BLaER1 treated with 17β-estradiol and CSF1 and Interleukin-3, amounts not matched to agents 10 nM and 100 nM (cell line): ENCODE results near the gene CLK2.
A peak's percentile ranks its signal among the peaks of the same experiment; 100 is the strongest.

Experiments
- H3K27ac ChIP-seq, 11 experiments: shearing (Covaris generic); formaldehyde crosslinking; 2 replicates each; pipeline ENCODE4 v1.8.1; 2022
- H3K27me3 ChIP-seq, 11 experiments: shearing (Covaris generic); formaldehyde crosslinking; 2 replicates each; pipeline ENCODE4 v1.8.1; 2022
- H3K36me3 ChIP-seq, 11 experiments: shearing (Covaris generic); formaldehyde crosslinking; 2 replicates each; pipeline ENCODE4 v1.8.1; 2022
- H3K4me1 ChIP-seq, 10 experiments: shearing (Covaris generic); formaldehyde crosslinking; 2 replicates each; pipeline ENCODE4 v1.8.1; 2022
- H3K4me2 ChIP-seq, 11 experiments: shearing (Covaris generic); formaldehyde crosslinking; 2 replicates each; pipeline ENCODE4 v1.8.1; 2022
- H3K4me3 ChIP-seq, 10 experiments: shearing (Covaris generic); formaldehyde crosslinking; 2 replicates each; pipeline ENCODE4 v1.8.1; 2022
- H3K9ac ChIP-seq, 11 experiments: shearing (Covaris generic); formaldehyde crosslinking; 2 replicates each; pipeline ENCODE4 v1.8.1; 2022
- H3K9me3 ChIP-seq, 11 experiments: shearing (Covaris generic); formaldehyde crosslinking; replicated peaks in 1 of 11; 2 replicates each; pipeline ENCODE4 v1.8.1; 2022
- H4K20me1 ChIP-seq, 11 experiments: shearing (Covaris generic); formaldehyde crosslinking; 2 replicates each; pipeline ENCODE4 v1.8.1; 2022
- Cebpa-rat ChIP-seq, 11 experiments: shearing (Covaris generic); IDR thresholded peaks; 2 replicates each; pipeline ENCODE4 v1.8.1; 2022

The CLK2 gene

DNA sequence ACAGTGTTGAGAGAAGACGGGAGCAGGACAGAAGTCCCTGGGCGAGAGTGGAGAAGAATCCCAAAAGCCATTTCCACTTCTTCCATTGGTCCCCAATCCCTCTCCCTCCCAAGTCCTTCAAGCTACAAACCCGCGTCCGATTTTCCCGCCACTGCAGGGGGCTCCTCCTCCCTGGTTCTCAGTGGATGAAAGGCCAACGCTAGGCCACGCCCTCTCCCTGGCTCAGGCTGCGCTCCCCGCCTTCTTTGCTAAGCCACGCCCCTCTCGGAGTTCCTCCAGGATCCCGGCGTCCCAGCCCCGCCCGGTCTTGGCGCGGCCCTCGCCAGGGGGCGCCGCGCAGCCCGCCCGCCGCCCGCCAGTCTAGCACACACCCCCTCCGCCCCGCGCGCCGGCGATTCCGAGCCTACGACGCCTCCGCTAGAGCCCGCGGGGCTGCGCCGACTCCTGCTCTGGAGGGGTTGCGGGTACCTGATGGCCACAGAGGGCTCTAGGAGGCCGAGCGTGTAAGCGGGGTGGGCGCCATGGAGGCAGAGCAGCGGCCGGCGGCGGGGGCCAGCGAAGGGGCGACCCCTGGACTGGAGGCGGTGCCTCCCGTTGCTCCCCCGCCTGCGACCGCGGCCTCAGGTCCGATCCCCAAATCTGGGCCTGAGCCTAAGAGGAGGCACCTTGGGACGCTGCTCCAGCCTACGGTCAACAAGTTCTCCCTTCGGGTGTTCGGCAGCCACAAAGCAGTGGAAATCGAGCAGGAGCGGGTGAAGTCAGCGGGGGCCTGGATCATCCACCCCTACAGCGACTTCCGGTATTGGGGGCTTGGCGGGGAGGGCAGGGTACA, 4.0 kb upstream of the CLK2 start, which contains the start of gene HCN3:
Gene HCN3, plus strand, starts transcription at position 394 of the 832 bp plus-strand sequence. Its CDS starts 128 bp downstream, at position 522.
- peaks cover 13 to 38% (median 30%) of the 10 kb centered on the region in 10 experiments for H3K4me1 ChIP-seq
- H3K36me3 ChIP-seq, result no peaks in the 10 kb centered on the region; a peak in 1 of 22 replicates
- H3K9ac ChIP-seq, result peak within 1 kb of the TSS; percentile 64 to 78 (median 75)
- peak within 1 kb of the TSS; percentile 67 to 80 (median 73) for H3K4me3 ChIP-seq
- TF ChIP-seq Cebpa-rat (IDR thresholded peaks at IDR 0.05), result no peak
- H3K27me3 ChIP-seq, result no peaks in the 10 kb centered on the region
- H3K4me2 ChIP-seq, result peak within 1 kb of the TSS; percentile 93 to 100 (median 99)
- H3K9me3 ChIP-seq, result no peaks in the 10 kb centered on the region
- H4K20me1 ChIP-seq, result peaks cover 0 to 19% (median 11%) of the 10 kb centered on the region in 11 experiments; a peak in 16 of 22 replicates
- H3K27ac ChIP-seq, result peak within 1 kb of the TSS in 7 of 11 experiments; percentile 9 to 54 (median 35); a peak in 9 of 22 replicates

GRCh38 chr1:155272466-155273342, 600 bp downstream of the CLK2 start:
- peaks cover 23 to 36% (median 32%) of the 10 kb centered on the region in 10 experiments for H3K4me1 ChIP-seq
- no peaks in the 10 kb centered on the region for H3K9me3 ChIP-seq
- TF ChIP-seq Cebpa-rat (IDR thresholded peaks at IDR 0.05), result no peak
- H3K9ac ChIP-seq, result peak overlapping the region; percentile 85 to 92 (median 88)
- H3K36me3 ChIP-seq, result peaks cover 35 to 45% (median 41%) of the 10 kb centered on the region in 11 experiments
- H3K27ac ChIP-seq, result peak overlapping the region; percentile 75 to 93 (median 83)
- H3K4me3 ChIP-seq, result peak overlapping the region; percentile 70 to 87 (median 77)
- H4K20me1 ChIP-seq, result peaks cover 22 to 47% (median 37%) of the 10 kb centered on the region in 11 experiments; a peak in 19 of 22 replicates
- H3K4me2 ChIP-seq, result peak overlapping the region; percentile 86 to 98 (median 94)
- no peaks in the 10 kb centered on the region for H3K27me3 ChIP-seq

DNA sequence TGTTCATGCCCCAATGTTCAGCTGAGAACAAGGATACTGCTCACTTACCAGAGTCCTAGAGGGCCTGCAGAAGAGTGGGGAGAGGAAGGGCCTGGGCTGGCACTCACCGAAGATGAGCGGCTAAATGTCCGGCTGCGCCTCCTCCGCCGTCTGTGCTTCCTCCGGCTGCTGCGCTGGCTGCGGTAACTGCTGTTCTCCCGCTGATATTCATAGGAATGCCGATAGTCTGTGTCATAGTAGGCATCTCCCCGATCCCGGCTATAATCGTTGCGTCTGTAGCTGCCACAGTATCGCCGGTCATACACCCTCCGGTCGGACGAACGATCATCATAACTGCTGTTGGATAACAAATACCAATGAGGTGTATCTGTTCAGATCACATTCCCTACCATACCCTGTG, 3.9 kb downstream of the CLK2 start:
- H3K4me2 ChIP-seq, result no peak overlapping the region
- peaks cover 68 to 78% (median 74%) of the 10 kb centered on the region in 11 experiments for H3K36me3 ChIP-seq
- H3K4me1 ChIP-seq, result peaks cover 22 to 28% (median 23%) of the 10 kb centered on the region in 10 experiments
- TF ChIP-seq Cebpa-rat (IDR thresholded peaks at IDR 0.05), result no peak
- no peaks in the 10 kb centered on the region for H3K27me3 ChIP-seq
- no peak overlapping the region for H3K4me3 ChIP-seq
- H3K9ac ChIP-seq, result peak overlapping the region in 1 of 11 experiments; percentile 4; a peak in 1 of 22 replicates
- H3K9me3 ChIP-seq, result no peaks in the 10 kb centered on the region
- peaks cover 22 to 63% (median 50%) of the 10 kb centered on the region in 11 experiments; a peak in 20 of 22 replicates for H4K20me1 ChIP-seq
- no peak overlapping the region for H3K27ac ChIP-seq

GRCh38 chr1:155268630-155269029, 4.7 kb downstream of the CLK2 start:
- no peaks in the 10 kb centered on the region for H3K9me3 ChIP-seq
- H4K20me1 ChIP-seq, result peaks cover 22 to 65% (median 50%) of the 10 kb centered on the region in 11 experiments; a peak in 20 of 22 replicates
- TF ChIP-seq Cebpa-rat (IDR thresholded peaks at IDR 0.05), result no peak
- no peak overlapping the region for H3K9ac ChIP-seq
- peaks cover 75 to 85% (median 82%) of the 10 kb centered on the region in 11 experiments for H3K36me3 ChIP-seq
- H3K4me2 ChIP-seq, result no peak overlapping the region
- peaks cover 14 to 22% (median 15%) of the 10 kb centered on the region in 10 experiments for H3K4me1 ChIP-seq
- H3K4me3 ChIP-seq, result no peak overlapping the region
- H3K27ac ChIP-seq, result no peak overlapping the region
- H3K27me3 ChIP-seq, result no peaks in the 10 kb centered on the region

- no peaks in the 10 kb centered on the region for H3K9me3 ChIP-seq
- no peak overlapping the region for H3K4me2 ChIP-seq
- no peak overlapping the region for H3K4me3 ChIP-seq
- peaks cover 10 to 26% (median 17%) of the 10 kb centered on the region in 10 experiments for H3K4me1 ChIP-seq
- no peak for TF ChIP-seq Cebpa-rat (IDR thresholded peaks at IDR 0.05)
- no peak overlapping the region for H3K27ac ChIP-seq
- no peaks in the 10 kb centered on the region for H3K27me3 ChIP-seq
- peaks cover 18 to 61% (median 45%) of the 10 kb centered on the region in 11 experiments; a peak in 20 of 22 replicates for H4K20me1 ChIP-seq
- H3K36me3 ChIP-seq, result peaks cover 86 to 96% (median 93%) of the 10 kb centered on the region in 11 experiments
- peak overlapping the region in 4 of 11 experiments; percentile 19 to 53 (median 38); a peak in 4 of 22 replicates for H3K9ac ChIP-seq
Observed at GRCh38 chr1:155267373-155267772, 5.9 kb downstream of the CLK2 start.

DNA sequence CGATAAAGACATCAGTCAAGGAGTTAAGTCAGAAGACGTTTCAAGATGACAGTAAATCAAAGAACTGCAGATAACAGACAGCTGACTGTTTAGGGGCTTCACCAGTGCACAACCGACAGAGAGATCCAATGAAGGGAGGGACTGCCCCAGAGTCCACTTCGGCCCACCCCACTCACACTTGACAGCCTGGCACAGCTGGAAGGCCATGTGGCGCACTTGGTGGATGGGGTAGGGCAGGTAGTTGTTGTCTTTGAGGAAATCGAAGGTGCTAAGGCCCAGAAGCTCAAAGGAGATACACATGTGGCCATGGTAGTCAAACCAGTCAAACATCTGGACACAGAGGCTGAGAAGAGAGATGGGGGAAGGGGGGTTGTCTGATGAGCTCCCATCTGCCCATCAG, 6.8 kb downstream of the CLK2 start:
- peaks cover 86 to 91% (median 89%) of the 10 kb centered on the region in 11 experiments for H3K36me3 ChIP-seq
- no peak overlapping the region for H3K27ac ChIP-seq
- H3K9ac ChIP-seq, result peak overlapping the region in 6 of 11 experiments; percentile 8 to 53 (median 26); a peak in 8 of 22 replicates

GRCh38 chr1:155263067-155263466, 10.2 kb downstream of the CLK2 start:
- Histone ChIP-seq H3K9ac (peak overlapping the region in 2 of 11 experiments; percentile 86; a peak in 3 of 22 replicates), H3K27ac (peak overlapping the region in 3 of 11 experiments; percentile 79 to 82 (median 82); a peak in 4 of 22 replicates), H3K4me2 (peak overlapping the region in 5 of 11 experiments; percentile 74 to 97 (median 88); a peak in 6 of 22 replicates), H3K36me3 (peaks cover 75 to 86% (median 81%) of the 10 kb centered on the region in 11 experiments), H3K4me1 (peaks cover 14 to 28% (median 22%) of the 10 kb centered on the region in 10 experiments), H3K27me3 (no peaks in the 10 kb centered on the region), H4K20me1 (peaks cover 0 to 41% (median 18%) of the 10 kb centered on the region in 11 experiments; a peak in 16 of 22 replicates), H3K9me3 (no peaks in the 10 kb centered on the region), H3K4me3 (no peak overlapping the region; a peak in 1 of 20 replicates)
- no peak for TF ChIP-seq Cebpa-rat (IDR thresholded peaks at IDR 0.05)

More for the DNA sequence above, 6.8 kb downstream of the CLK2 start:
- Histone ChIP-seq H3K4me1 (peaks cover 2 to 18% (median 10%) of the 10 kb centered on the region in 10 experiments; a peak in 18 of 20 replicates), H3K27me3 (no peaks in the 10 kb centered on the region), H3K9me3 (no peaks in the 10 kb centered on the region), H4K20me1 (peaks cover 12 to 57% (median 38%) of the 10 kb centered on the region in 11 experiments; a peak in 20 of 22 replicates), H3K4me2 (no peak overlapping the region), H3K4me3 (no peak overlapping the region)
- TF ChIP-seq Cebpa-rat (IDR thresholded peaks at IDR 0.05), result no peak
